ENCODE data around the gene TOGARAM2.

TOGARAM2 gene

DNA sequence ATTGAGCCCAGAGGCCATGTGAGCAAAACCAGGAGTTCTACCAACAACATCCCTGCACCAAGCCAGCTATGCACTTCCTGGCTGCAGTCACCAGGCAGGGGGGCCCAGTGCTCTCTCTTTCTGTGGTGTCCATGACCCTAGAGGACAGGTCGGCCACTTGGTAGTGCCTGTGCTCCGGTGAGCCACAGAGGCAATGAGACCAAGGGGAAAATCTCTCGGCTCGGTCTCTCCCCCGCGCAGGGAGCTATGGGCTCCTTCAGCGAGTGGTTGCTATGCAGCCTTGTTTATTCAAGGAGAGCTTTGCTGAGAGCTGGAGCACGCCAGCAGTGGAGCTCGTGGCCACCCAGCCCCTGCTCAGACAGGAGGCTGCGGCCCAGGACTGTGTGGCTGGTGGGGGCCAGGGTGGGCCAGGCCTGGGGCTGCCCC is at the start of gene TOGARAM2:
TSS of gene TOGARAM2 (plus strand) at position 283 of the 426 bp plus-strand sequence. CDS start 13,537 bp downstream, outside the sequence.
- DNase-seq (ENCODE audit: low spot score): no peak

DNA sequence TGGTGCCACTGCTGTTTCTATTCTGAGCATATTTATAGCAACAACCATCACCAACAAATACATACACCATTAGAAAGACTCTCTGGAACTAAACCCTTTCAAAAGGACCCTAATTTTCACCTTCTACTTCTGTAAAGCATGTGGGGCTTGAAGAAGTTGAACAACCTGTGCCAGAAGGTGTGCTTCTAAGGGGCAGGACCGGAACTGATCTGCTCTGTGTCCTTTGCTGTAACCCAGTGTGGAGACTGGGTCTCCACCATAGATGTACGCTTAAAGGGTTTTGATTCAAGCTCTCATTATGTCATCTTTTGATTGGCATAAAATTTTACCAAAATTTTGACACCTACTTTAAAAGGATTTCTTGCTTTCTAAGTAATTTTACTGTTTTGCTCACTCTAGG is 46.3 kb upstream of the TOGARAM2 start:
- DNase-seq (ENCODE audit: low spot score): no peak

DNA sequence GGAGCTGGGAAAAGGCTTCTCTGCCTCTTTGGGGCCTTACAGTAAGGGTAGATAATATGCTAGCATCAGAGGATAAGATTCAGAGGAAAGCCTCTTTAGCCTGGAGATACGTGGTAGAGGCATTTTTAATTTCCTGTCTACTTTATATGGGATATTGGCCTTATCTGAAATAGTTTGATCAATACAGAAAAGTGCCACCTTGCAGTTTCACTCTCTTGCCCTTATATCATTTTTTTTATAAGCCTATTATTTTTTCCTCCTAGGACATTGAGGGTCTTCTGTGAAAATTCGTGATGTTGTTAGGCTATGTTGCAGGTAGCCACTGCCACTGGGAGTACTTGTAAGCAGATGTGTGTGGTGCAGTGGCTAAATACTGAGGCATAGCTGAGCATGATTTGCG is 40.1 kb upstream of the TOGARAM2 start:
- DNase-seq (ENCODE audit: low spot score): no peak

DNA sequence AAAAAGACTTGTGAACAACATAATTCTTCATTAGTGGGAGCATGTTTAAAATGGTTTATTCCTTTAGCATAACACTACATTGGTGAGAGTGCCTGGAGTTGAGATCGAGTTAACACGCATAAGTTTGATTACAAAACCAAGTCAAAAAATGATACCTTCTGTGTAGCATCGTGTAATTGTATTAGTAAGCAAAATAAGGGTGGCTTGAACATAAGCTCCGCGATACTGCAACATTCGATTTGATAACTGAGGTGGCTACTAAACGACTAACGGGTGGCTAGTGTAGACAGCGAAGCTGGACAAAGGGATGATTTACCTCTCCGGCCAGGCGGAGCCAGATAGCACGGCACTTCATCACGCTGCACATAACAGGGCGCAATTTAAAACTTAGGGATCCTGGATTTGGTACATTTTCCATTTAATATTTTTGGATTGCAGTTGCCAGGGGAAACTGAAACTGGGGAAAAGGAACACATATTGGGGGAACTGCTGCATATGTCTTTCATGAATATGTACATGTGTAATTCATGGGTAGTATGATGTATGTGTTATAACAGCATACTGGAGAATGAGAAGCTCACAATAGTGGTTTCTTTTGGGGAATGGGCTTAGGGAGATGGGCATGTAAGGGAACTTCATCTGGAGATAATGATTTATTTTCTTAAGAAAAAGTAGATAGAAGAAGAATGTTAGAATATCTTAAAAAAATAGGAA is 36.4 kb upstream of the TOGARAM2 start:
- no peak for DNase-seq (ENCODE audit: low spot score)

DNA sequence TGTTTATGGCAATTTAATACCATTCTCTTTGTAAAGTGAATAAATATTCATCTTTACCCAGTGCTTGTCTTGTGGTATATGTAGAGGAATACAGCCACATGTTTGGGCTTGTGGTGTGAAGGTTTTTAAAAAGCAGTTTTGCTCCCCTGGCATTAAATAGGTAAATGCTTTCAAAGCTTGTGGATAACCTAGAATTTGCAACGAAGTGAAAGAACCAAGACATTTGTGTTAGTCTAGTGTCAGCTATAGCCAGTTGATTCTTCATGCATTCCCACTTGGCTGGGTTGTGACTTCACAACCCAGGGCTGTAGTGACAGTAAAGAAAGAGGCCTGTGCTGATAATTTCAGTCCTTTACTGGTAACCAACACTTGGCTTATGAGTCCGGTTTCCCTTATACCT is 32.9 kb upstream of the TOGARAM2 start:
- no peak for DNase-seq (ENCODE audit: low spot score)

DNA sequence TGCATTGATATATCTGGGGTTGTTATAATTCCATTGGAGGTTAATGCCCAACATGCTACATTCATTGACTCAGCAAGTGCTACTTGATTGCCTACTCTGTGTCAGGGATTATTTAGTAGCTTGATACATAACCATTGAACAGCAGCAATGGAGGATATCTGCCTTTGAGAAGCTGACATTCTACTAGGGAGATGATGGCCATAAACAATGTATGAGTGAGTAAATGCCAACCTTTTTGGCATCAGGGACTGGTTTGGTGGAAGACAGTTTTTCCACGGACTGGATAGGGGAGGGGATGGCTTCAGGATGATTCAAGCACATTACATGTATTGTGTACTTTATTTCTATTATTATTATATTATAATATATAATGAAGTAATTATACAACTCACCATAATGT is 31.9 kb upstream of the TOGARAM2 start:
- no peak for DNase-seq (ENCODE audit: low spot score)

DNA sequence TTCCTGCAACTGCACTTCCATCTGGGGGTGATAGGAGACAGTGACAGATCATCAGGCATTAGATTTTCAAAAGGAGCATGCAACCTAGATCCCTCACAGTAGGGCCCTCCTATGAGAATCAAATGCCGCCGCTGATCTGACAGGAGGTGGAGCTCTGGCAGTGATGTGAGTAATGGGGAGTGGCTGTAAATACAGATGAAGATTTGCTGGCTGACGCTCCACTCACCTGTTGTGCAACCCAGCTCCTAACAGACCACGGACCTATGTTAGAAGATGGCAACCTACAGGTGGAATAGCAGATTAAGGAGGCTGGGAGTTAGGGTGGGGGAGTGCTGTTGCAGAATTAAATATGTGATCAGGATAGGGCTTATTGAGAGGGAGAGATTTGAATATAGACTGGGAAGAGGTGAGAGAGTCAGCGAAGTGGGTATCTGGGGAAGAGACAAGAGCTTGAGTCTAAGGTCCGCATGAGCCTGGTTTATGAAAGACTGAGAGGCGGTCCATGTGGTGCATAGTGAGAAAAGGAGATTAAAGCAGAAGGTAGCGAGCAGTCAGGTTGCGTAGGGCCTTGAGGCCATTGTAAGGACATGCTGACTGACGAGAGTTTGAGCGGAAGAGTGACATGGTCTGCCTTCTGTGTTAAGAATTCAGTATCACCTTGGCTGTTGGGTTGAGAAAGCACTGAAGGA is 31.3 kb upstream of the TOGARAM2 start:
- no peak for DNase-seq (ENCODE audit: low spot score)

DNA sequence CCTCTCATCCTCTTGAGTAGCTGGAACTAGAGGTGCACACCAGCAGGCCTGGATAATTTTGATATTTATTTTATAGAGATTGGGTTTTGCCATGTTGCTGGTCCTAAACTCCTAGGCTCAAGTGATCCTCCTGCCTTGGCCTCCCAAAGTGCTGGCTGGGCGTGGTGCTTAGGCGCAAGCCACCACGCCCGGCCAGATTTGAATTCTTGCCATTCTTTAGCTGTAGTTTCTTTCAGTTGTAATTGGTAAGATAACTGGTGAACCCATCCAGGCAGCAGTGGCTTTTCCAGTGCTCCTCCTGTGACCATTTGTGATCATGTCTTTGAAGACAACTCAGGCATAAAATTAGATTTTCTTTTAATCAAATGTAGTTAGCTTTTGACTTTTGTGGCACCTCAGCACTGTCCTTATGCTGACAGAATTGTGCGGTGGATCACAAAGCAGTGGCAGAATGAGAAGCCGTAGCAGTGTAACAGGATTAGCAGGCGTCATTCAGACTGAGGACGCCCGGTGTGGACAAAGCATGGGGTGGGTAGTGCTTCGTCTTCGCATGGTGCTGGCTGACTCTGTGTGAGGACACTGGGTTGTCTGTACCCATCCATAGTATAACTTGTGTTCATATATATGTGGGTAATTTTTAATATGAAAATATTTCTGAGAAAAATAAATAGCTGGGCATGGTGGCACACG is 30.0 kb upstream of the TOGARAM2 start:
- DNase-seq (ENCODE audit: low spot score): peak; percentile 35

DNA sequence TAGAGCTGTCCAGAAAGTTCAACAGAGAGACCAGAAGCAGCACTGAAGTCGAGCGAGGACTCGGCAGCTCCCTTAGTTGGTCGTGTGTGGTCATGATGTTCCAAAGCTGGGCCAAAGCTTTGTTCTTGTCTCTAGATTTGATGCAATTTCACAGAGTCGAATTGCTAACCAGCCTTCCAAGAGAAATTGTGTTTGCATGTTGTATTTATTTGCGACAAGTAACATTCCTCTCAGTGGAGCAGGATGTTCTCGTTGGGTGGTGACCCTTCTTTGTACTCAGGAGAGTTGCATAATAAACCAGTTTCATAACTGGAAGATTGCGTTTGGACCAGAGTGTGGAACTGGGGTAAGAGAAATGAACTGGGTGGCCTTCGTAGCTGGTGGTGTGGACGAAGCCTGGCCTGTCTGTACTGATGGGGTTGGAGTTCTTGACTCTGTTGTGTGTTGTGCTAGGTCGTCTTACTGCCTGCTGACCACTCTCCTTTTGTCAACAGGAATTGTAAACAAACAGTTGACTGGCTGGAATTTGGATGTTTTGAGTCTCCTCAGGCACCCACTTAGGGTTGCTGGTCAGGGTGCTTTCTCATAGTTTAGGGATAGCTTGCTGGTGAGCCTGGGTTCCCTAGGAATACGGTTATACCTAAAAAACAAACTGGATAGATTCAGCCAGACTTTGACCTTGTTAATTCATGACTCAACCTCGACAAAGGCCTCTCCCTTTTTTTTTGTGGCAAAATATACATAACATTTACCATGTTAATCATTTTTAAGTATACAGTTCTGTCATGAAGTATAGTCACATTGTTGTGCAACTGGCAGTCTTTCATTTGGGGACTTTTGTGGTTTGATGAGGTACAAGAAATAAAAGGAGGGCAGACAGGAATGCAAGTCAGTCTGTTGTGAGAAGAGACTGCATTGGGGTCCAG is 28.9 kb upstream of the TOGARAM2 start:
- DNase-seq (ENCODE audit: low spot score): peak; percentile 76

DNA sequence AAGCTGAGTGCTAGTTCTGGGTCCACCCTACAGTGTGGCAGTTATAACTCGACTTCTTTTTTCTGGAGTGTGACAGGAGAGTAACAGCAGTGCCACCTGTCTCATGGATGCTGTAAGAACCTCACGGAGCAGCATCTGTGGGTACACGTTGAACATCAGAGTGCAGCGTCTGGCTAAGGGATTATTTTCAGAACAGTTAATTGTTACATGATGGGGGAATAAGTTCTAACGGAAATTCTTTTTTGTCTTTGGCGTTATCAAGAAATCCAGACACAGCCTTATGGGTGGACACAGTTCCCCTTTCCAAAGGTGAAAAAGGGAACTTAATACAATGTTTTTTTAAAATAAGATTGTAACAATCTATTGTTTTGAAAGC is 28.3 kb upstream of the TOGARAM2 start:
- DNase-seq (ENCODE audit: low spot score): peak; percentile 75

DNA sequence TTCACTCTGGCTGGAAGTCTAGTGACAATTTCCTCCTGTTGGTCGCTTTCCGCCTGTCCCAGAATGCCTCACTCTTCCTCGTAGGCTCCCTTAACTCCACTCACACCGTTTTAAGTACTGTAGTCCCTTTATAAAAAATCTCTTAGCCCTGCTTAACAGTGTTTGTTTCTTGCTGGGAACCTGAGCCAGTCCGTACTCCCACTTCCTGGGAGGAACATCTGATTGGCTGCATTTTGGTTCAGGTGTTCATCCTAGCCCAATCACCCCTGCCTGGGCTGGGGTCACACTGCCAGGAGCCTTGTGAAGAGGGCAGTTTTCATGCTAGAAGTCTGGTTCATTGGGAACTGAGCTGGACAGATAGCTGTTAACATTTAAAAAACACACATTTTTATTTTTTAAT is 25.6 kb upstream of the TOGARAM2 start:
- no peak for DNase-seq (ENCODE audit: low spot score)

DNA sequence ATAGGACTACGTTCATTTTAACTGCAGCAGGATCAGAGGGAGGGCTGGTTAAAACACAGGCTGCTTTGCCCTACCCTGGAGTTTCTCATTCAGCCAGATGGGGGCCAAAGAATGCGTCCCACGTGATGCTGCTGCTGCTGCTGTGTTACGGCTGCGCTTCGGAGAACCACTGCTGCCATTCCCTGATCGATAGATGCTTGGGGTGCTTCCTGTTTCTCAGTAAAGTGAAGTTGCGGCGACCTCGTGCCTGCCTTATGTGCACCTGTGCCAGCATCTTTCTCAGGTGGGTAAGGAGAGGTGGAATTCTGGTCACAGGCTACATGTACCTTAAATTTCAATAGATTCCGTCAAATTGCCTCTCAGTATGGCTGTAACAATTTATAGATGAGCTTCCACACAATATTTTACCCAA is 24.7 kb upstream of the TOGARAM2 start:
- no peak for DNase-seq (ENCODE audit: low spot score)

DNA sequence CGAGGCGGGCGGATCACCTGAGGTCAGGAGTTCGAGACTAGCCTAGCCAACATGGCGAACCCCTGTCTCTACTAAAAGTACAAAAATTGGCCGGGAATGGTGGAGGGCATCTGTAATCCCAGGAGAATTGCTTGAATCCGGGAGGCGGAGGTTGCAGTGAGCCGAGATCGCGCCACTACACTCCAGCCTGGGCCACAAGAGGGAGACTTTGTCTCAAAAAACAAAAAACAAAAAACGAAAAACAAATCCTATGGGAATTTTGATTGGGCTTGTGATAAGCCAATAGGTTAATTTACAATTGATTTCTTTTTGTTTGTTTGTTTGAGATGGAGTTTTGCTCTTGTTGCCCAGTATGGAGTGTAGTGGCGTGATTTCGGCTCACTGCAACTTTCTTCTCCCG is 24.2 kb upstream of the TOGARAM2 start:
- no peak for DNase-seq (ENCODE audit: low spot score)

DNA sequence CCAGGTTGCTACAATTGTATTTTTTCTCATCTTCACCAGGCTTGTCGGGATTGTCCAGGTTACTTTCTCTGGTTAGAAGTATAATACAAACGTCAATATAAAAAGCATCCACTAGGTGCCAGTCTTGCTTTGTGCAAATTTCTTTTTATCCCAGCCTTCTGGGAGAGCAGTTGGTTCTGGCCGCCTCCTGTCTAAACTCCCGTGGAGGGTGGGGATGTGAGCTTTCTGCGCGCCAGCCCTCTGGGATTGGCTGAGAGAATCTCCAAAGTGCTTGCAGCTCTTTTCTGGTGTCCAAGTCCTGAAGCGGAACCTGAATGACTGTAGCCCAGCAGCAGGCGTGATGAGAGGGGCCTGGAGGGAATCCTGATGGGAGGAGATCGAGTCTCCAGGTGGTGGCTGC is 22.4 kb upstream of the TOGARAM2 start:
- peak; percentile 84 for DNase-seq (ENCODE audit: low spot score)

DNA sequence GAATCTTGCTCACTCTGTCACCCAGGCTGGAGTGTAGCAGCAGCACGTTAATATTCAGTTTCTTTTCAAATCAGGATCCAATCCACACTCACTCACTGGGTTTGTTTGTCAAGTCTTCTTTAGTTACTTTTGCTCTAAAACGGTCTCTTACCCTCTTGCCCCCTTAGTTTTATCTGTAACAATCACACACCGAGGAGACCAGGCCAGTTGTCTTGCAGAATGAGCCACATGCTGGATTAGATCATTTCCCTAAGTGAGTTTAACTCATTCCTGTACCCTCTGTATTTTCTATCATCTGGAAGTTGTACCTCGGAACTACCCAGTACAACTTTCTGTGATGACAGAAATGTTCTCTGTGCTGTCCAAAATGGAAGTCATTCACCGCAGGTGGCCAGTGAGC is 20.7 kb upstream of the TOGARAM2 start:
- no peak for DNase-seq (ENCODE audit: low spot score)

DNA sequence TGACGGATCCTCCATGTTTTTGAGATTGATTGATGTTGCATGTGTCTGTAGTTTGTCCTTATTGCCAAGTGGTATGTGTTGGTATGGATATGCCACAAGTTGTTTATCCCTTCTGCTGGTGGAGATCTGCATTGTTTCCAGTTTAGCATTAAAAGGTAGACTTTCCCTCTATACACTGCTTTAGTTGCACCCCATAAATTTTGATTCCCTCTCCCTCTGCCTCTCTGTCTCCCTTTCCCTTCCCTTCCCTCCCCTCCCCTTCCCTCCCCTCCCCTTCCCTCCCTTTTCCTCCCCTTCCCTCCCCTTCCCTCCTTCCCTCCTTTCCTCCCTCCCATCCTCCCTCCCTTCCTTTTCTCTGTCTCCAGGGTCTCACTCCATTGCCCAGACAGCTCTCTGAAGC is 18.6 kb upstream of the TOGARAM2 start:
- DNase-seq (ENCODE audit: low spot score): no peak

DNA sequence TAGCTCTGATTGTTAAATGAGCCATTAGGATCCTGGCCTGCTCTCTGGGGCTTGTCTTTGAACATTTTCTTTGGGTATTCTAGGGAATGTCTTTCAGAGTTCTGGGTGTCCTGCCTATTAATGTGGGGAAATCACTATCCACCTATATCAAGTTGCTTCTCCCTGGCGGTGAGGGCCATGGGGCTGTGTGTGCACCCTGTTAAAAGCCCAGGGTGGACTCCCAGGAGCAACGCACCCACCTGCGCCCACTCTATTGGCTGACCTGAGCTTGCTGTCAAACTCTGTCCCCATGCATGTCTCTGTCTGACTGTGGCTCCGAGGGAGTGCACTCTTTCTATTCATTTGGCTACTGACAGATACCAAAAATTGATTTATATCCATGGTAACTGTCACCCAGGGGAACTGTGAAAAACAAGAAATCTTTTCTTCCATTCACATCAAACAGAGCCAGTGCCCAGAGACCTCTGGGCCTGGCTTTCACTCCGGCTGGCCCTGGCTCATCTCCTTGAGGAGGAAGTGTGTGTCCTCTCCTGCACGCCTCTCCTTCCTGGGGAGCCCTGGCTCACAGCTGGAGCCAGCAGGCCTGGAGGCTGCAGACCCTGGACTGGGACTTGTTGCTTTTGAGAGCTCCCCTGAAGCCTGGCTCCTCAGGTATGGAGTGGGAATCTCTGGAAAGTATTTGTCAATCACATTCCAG is 10.5 kb upstream of the TOGARAM2 start:
- no peak for DNase-seq (ENCODE audit: low spot score)

DNA sequence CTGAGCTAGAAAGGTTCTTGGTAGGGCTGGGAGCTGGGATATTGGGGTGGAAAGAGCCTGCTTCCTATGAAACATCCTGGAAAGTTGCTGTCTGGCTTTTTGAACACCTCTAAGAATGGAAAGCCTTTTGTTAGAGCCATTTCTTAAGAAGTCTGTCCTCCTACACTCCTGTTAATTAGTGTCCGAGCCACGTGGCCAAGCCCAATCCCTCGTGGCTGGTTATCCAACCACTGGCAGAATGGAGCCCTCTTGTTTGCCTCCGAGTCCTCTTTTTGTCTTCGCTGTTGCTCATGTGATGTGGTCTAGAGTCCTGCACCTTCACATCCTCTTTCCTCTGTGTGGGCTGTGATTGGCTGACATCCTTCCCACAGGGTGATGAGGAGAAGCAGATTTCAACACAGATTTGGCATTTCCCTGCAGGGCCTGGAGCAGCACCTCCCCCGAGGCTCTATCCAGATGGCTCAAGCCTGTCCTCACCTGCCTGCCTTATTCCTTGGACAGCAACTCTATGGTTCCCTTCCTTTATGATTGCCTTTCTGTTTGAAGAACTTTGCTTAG is 8.2 kb upstream of the TOGARAM2 start:
- DNase-seq (ENCODE audit: low spot score): no peak

DNA sequence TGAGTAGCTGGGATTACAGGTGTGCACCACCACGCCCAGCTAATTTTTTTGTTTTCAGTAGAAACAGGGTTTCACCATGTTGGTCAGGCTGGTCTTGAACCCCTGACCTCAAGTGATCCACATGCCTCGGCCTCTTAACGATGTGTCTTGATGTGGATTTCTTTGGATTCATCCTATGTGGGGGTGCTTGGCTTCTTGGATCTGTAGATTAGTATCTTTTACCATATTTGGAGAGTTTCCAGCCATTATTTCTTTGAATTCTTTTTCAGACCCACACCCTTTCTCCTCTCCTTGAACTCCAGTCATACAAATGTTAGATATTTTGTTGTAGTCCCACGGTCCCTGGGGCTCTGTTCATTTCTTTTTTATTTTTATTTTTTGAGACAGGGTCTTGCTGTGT is 6.8 kb upstream of the TOGARAM2 start:
- DNase-seq (ENCODE audit: low spot score): no peak

DNA sequence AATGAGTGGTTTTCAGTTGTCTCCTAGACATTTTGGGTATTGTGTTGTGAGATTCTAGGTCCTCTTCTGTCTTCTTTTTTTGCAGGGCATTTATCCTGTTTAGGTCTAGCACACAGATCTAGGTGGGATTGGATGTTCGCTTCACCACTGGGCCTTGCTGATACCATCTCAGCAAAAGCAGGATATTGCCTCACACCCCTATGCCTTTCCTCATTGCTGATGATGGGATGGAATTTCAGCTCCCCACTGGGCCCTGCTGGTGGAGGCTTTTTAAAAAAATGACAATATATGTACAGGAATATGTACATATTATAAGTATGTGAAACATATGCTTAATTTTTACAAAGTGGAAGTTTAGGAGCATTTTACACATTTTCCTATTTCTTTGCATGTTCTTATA is 5.4 kb upstream of the TOGARAM2 start:
- DNase-seq (ENCODE audit: low spot score): no peak

DNA sequence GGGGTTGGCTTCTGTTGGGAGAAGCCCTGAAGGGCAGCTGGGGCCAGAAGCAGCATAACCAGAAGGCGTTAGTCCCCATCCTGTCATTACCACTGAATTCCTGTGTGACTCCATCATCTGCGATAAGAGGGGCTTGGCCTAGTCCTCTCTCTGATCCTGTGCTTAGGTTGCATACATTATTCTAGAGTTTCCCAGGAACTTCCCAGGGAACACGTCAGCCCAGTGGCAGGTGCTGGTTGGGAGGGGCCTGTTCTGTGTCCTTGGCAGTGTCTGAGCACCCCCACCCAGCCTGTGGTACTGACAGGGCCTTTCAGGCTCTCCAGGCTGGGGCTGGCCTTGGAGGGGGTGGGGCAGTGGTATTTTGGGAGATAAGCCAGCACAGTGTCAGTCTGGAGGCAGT is 4.5 kb upstream of the TOGARAM2 start:
- peak; percentile 100 for DNase-seq (ENCODE audit: low spot score)

Measured in SW480 (cell line).